Tibial nerve (tissue), 4 donors: ENCODE results near the gene APC2.

Experiments used
- EP300 ChIP-seq, 2 donors: sonication (generic); formaldehyde crosslinking; IDR thresholded peaks; one replicate each; pipeline ENCODE4 v1.6.1; 2017; ENCODE audit warnings: antibody characterized with exemption in 2 of 2, mild to moderate bottlenecking in 1 of 2
- POLR2A ChIP-seq, 2 donors: fragments of 450-650 bp; IDR thresholded peaks; one replicate each; pipeline ENCODE4 v1.6.1; 2017; ENCODE audit warnings: antibody characterized with exemption in 2 of 2, mild to moderate bottlenecking in 2 of 2, moderate library complexity in 2 of 2
- TF ChIP-seq, protein P1 (sequence below), 5 experiments: fragments of 200-600 bp in 3 of 5; fragments of 450-650 bp in 2 of 5; sonication (generic) in 3 of 5; IDR thresholded peaks; one replicate each; pipeline ENCODE4 v1.5.1; 2016 to 2019; ENCODE audit warnings: antibody characterized with exemption in 5 of 5, mild to moderate bottlenecking in 3 of 5, moderate library complexity in 2 of 5

DNA sequence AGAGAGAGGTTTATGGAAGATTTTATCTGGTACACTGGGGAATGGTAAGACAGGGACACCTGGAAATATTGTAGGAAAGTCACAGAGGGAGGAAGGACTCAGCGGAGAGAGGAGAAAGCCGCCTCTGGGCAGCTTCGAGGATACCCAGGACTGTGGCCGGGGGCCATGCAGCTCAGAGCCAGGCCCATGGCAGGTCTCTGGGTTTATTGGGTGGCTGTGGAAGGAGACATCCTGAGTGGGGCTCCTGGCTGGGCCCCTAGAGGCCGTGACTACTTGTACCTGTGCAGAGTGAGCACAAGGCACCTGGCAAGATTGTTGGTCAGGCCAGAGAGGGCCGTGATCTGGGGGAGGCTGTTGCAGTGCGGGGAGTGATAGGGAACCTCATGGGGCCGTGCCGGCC is 39.1 kb upstream of the APC2 start:
- TF ChIP-seq, protein P1, sequence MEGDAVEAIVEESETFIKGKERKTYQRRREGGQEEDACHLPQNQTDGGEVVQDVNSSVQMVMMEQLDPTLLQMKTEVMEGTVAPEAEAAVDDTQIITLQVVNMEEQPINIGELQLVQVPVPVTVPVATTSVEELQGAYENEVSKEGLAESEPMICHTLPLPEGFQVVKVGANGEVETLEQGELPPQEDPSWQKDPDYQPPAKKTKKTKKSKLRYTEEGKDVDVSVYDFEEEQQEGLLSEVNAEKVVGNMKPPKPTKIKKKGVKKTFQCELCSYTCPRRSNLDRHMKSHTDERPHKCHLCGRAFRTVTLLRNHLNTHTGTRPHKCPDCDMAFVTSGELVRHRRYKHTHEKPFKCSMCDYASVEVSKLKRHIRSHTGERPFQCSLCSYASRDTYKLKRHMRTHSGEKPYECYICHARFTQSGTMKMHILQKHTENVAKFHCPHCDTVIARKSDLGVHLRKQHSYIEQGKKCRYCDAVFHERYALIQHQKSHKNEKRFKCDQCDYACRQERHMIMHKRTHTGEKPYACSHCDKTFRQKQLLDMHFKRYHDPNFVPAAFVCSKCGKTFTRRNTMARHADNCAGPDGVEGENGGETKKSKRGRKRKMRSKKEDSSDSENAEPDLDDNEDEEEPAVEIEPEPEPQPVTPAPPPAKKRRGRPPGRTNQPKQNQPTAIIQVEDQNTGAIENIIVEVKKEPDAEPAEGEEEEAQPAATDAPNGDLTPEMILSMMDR (IDR thresholded peaks at IDR 0.05) = no peak
- TF ChIP-seq POLR2A (IDR thresholded peaks at IDR 0.05) (no peak), EP300 (IDR thresholded peaks at IDR 0.05) (no peak)
